Measurements from ENCODE around the gene MAP3K5.
"Not testable (repeated sequence)": the region's sequence is repeated elsewhere in the genome, so short reads cannot be mapped to it uniquely, and the experiment has no call there.

Gene MAP3K5

DNA sequence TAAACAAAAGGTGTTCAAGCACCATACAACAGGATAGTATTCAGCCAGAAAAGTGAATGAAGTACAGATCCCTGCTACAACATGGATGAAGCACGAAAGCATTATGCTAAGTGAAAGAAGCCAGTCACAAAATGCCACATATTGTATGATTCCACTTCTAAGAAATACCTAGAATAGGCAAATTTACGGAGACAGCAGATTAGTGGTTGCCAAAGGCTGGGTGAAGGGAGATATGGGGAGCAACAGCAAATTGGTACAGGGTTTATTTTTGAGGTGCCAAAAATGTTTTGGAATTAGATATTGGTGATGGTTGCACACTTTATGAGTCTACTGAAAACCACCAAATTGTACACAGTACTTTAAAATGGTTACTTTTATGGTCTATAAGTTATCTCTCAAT is 23.2 kb downstream of the MAP3K5 start:
- DNase-seq = no peak

DNA sequence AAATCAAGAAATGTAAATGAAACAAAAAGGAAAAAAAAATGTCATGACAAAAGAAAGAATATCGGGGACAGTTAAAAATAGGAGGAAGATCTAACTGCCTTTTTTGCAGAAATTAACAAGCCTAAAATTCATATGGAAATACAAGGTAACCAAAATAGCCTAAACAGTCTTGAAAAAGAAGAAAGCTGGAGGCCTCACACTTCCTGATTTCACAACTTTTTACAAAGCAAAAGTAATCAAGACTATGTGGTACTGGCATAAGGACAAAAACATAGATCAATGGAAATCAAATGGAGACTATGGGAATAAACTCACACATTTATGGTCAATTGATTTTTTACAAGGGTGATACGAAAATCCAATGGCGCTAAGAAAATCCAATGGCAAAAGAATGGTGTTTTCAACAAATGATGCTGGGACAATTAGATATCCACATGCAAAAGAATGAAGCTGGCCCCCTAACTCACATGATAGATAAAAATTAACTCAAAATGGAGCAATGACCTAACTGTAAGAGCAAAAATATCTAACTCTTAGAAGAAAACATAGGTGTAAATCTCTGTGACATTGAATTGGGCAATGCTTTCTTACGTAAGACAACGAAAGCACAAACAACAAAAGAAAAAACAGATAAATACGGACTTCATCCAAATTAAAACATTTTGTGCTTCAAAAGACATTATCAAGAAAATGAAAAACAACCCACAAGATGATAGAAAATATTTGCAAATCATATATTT is 24.5 kb downstream of the MAP3K5 start:
- no peak for DNase-seq

DNA sequence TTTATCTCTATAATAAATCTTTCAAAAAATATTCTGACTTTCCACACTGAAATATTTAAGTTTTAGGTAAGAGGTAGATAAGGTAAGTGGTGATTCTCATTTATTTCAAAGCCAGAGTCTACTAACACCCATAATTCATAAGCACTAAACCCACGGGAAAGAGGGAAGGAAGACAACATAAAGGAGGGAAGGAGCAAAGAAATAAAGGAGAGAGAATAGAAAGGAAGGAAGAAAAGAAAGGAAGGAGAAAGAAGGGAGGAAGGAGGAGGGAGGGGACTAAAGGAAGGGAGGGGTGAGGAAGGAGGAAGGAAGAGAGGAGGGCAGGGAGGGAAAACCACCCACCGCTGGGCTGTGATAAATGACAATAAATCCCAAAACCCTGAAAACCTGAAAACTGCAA is 25.2 kb downstream of the MAP3K5 start:
- no peak for DNase-seq

DNA sequence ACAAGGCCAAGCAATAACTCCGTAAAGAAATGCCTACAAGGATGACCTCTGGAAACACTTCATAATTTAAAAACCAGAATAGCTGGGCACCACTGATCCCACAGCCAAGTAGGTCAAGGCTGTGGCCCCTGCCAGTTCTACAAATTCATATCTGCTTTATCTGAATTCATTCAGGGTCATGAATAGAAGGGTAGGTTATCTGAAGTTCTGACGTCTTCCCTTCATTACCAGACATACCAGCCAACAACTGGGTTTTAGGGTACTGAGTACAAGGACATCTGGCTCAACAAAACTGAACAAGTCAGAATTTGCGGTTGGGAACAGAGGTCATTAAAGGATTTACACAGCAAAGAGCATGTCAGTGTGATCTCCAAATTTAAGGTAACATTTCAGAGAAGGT is 26.0 kb downstream of the MAP3K5 start:
- no peak for DNase-seq

DNA sequence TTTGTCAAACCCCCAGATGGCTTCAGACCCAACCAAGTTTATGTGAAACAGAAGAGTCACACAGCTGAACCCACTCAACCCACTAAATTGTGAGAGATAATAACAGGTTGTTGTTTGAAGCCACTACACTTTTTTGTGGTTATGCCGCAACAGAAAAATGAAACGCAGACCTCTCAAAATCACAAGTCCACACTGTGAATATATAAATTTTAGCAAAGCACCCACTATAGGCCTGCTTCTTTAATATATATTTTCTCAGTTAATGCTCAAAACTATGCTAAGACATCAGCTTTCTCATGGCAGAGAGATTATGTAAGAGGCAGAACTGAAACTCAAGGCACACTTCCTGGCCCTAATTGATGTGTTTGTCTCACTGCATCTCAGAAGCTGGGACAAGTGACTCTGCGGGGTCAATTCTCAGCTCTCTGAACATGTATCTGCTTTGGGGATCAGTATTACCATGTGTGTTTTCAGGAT is 27.7 kb downstream of the MAP3K5 start:
- DNase-seq = no peak

DNA sequence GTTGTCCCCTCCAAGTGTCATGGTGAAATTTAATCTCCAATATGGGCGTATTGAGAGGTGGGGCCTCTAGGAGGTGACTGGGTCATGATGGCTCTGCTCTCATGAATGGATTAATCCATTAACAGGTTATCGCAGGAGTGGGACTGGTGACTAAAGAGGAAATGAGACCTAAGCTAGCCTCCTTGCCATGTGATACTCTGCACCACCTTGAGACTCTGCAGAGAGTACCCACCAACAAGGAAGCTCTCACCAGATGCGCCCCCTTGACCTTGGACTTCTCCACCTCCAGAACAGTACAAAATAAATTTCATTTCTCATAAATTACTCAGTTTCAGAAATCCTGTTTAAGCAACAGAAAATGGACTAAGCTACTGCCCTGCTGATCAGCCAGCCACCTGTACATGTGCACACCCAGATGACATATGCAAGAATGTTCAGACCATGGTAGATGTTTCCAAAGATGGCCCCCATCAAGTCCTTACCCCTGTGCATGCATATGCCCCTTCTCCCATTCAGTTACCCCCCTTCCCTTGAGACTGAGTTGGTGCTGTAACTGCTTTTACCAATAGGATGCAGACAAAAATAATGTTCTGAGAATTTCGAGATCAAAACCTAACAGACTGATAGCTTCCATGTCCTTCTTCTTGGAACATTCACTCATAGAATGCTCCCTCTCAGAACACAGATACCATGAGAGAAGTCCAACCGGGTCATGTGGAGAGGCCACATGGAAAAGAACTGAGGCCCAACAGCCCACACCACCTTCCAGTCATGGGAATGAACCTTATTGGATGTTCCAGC is 28.4 kb downstream of the MAP3K5 start:
- DNase-seq = no peak

DNA sequence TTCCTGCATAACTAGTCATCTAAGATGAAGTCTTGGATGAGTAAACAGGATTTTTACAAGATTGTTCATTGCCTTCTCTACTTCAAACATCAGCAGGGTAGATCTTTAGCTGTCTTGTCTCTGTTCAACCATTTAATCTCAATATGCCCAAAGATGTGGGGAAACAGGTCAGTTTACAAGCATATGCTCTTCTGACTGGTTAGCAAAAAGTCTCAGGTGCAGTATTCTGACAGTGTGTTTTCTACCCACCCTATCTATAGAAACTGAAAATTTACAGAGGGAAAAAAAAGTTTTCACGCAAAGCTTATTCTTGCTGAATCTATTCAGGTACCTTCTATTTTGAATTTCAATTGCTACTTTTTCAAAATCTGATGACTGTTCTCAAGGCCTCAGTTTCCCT is 29.0 kb downstream of the MAP3K5 start:
- DNase-seq = no peak

DNA sequence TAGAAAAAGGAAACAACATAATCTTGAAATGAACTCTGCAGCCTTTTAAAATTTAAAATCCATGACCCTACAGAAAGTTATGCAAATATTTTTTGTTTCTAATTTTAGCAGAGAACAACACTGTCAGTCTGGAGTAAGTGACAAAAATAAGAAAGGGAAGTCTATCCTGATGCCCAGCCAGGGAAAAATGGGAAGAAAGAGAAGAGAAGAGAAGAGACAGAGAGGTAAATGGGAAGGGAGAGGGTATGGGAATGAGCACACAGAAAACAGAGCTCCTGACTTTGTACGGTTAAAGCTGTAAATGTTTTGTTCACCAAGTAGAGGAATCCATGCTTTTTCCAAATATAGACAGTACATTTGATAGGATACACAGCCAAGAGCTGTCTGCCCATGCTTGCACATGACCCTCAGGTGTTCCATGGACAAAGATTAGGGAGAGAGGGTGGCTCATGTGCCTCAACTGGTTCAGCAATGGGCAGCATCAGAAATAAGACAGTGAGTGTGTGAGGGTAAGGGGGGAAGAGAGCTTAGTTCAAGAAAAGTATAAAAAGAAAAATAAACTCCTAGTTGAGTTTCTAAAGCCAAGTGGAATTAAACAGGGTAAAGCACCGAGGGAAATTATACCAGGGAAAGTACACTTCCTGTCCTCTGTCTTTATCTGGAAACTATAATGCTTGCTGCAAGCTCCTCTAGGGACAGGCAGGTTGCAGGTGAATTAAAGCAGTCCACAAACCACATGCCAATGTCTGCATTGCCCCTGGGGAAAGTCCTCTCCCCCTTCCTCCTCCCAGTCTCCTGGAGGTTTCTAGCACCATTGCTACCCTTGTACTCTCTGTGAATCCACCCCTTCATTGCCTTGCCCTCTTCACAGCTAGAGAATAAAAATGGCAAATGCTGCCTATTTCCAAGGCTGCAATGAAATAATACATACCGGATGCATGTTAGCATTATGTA is 30.0 kb downstream of the MAP3K5 start:
- DNase-seq = no peak

DNA sequence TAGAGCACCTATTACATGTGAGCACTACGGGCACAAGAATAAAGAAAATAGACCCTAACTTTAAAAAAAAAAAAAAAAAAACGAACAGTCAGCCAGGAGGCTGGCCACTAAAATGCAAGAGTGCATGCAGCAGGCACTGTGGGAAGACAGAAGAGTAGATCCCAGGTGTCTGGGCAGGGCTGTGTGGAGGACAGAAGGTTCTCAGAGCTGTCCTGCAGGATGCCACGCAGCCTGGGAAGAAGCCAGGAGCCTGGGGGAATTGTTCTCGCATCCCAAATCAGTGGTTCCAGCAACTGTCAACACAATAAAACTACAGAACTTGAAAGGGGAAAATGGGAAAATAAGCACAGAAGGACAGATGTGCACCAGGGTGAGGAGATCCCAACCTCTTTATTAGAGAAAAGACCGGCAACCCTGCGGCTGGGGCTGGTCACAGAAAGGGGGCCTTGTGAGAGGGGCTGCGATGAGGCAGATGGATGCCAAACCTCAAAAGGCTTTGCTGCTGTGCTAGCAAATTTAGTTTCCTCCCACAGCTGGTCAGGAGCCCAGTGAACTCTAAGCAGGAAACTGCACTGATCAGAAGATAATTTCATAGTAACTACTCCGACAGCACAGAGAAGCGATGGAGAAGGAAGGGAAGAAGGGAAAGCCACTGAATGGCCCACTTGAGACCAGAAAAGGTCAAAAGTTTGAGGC is 30.9 kb downstream of the MAP3K5 start:
- DNase-seq = no peak

DNA sequence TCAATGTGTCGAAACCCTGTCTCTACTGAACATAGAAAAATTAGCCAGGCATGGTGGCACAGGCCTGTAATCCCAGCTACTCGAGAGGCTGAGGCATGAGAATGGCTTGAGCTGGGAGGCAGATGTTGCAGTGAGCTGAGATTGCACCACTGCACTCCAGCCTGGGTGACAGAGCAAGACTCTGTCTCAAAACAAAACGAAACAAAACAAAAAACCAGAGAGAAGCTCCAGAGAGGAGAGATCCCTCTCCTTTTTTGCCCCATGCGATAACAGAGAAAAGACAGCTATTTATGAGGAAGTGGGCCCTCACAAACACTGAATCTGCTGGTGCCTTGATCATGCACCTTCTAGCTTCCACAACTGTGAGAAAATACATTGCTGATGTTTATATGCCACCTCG is 31.5 kb downstream of the MAP3K5 start:
- not testable (repeated sequence) for DNase-seq

DNA sequence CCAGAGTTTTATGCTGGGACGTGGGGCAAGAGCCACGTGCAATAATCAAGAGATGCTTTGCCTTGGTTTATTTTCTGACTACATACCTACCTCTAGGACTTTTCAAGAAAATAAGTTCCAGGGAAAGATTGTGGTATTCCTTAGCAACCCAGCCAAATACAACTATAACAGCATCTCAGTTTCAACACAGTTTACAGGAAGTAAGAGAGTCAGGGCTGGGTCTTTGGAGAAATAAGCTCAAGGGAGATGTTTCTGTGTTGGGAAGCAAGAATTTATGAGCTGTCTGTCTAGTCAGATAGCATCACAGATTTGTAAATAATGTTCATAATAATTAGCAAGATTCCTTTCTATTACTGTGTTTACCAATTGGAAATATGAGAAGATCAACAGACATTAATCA is 35.1 kb downstream of the MAP3K5 start:
- DNase-seq = no peak

DNA sequence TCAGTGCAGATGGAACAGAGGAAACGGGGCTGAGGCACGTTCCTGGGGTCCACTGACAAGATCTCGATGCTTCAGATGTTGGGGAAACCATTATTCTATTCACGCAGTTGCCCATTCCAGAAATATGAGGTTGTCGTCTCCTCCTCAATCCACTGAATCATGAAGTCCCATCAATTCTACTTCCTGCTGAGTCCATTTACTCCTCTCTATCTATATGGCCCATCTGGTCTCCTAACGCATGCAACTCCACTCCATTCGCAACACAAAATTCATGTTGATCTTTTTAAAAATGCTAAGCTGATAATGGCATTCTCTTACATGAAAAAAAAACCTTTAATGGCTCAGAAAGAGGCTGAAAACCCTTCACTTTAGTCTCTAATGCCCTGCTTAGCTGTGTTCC is 37.5 kb downstream of the MAP3K5 start:
- DNase-seq = no peak

DNA sequence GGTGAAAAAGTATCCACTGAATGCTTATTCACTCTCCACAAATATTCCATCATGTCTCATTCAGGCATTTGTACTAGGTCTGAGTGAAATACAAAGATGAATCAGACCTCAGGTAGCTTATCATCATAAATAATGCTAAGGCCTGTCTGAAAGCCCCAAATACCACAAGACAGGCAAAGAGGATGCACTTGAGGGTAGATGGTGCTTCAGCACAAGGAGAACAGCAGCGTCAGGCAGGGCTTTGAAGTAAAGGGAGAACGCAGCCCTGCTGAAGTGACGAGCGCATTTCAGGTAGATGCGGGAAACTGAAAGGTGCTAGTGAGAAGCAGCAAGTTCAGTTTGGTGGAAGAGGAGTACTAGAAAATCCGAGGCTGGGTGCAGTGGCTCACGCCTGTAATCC is 38.7 kb downstream of the MAP3K5 start:
- DNase-seq = no peak

DNA sequence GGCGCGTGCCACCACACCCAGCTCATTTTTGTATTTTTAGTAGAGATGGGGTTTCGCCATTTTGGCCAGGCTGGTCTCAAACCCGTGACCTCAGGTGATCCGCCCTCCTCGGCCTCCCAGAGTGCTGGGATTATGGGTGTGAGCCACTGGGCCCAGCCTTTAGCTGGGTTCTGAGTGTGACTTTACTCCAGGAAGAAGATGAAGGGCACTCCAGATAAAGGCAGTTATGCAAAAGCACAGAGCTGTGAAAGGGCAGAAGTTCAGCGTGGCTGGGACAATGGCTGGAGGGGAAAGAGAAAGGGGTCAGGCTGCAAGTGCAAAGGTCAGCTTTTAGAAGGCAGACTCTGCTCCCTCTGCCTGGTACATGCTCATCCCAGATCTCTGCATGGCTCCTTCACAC is 39.7 kb downstream of the MAP3K5 start:
- DNase-seq = no peak

DNA sequence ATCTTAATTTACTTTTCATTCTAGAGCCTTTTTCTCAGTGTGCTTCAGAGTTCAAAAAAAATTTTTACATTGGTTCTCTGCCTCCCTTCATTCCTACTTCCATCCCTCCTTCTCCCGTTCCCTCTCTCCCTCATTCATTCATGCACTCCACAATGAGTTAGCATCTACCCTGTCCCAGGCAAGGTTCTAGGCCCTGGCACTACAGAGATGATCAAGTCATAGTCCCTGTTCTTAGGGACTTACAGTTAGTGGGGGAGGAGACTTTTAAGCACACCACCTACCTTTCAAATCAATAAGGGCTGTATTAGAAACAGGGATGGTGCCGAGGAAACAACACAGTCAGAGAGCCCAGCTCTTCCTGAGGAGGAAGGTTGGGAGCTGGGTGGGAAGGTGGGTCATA is 40.3 kb downstream of the MAP3K5 start:
- DNase-seq = no peak

DNA sequence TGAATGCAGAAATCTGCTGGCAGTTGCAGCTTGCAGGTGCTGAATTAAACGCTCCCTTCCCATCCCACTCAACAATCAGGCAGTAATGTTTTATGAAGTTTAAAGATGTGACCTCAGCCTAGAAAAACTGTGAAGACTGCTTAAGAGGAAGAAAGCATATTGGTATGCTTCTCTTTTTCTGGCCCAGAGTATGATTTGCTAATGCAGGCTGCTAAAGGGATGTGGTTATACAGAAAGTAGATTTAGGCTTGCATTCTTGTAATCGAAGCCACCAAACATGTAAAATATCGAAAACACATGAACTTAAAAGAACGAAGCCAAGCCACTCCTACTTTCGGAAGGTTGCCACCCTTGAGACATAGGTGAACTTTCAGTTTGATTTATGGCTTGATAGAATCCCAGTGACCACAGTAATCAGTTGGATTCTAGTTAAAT is 40.7 kb downstream of the MAP3K5 start:
- peak; percentile 22 for DNase-seq

DNA sequence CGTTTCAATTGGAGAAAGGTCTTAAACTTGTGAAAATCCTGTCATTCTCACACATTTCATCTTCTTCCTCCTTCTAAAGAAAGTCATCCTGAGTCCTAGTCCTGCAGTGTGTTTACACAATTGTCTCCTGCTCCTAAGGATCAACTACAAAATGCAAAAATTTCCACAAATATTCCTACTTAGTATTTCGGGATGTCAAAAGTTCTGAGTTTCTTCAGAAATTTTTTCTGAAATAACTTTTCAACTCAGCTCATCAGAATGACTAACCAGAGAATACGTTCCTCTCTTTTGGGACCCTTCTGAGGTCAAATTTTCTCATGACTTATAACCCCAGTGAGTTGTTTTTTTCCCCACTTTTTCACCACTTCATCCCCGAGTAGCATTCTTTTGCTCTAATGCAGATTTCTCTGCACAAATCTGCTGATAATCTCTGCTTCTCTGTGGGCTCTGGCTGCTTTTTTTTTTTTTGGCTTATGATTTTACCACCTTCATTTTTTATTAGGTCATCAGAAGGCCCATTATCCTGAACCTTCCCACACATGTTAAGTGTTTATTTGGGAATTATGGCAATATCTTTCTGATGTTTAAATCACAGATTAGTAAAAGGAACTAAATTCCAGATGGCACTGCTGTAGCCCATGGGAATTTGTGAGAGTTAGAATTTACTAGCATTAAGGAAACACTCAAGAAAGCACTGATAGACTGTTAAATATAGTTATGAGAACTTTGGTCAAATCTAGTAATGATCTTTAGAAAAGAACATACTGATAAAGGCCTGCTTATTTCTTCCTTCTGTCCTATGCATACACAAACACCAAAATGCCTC is 41.4 kb downstream of the MAP3K5 start:
- DNase-seq = no peak

DNA sequence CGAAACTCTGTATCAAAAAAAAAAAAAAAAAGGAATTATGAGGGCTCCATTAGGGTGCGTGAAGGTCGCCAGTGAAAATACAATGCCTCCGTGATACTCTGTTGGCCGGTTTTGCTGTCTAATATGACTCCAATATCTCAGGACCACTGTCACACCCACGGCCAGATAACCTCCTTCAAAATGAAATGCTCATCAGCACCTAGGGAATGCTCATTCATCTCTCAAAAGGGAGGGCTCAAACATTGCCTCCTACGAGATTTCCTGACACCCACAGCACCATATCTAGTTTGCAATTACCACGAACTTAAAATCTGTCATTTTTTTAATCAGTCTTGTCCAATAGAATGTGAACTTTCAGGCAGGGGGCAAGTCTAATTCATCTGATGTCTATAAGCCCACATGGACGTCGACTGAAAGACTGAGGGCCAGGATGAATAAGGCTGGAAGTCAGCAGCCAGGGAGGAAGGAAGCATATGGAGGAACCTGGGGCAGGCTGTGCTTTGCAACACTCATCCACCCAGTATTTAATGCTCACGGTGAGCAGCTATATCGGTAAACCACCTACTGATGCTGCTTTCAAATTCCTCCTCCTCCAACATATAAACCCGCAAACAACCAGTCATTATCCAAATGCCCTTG is 42.8 kb downstream of the MAP3K5 start:
- DNase-seq = no peak

DNA sequence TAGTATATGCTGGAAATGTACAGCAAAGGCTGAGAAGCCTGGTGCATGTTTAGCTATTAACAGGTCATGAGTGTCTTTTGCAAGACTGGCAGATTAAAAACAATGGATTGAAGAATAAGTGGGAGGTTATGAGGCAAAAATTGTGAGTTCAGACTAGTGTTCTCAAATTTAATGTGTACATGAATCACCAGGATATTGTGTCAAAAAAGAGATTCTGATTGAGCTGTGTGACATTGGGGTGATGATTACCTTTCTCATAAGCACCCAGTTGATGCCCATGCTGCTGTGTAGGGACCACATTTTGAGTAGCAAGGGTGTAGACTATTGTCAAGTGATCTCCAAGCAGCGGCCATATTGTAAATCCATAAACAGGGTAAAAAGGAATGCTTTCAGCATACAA is 44.8 kb downstream of the MAP3K5 start:
- DNase-seq = no peak

DNA sequence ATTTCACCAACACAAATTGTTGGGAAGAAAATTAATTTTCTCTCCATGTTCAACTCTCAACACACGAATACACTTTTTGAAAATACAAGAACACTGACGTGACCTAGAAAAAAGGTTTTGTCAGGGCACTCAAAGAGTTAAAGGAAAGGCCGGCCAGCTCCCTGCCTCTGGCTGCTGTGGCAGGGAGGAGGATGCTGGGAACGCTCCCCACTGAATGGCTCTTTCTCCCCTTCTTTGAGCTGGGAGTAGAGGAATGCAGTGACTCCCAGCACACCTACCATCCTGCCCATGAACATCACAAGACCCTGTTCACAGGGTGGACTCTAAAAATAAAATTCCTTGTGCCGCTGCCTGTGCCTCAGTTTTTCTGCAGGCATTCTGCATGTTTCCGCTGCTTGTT is 47.0 kb downstream of the MAP3K5 start:
- DNase-seq = no peak

DNA sequence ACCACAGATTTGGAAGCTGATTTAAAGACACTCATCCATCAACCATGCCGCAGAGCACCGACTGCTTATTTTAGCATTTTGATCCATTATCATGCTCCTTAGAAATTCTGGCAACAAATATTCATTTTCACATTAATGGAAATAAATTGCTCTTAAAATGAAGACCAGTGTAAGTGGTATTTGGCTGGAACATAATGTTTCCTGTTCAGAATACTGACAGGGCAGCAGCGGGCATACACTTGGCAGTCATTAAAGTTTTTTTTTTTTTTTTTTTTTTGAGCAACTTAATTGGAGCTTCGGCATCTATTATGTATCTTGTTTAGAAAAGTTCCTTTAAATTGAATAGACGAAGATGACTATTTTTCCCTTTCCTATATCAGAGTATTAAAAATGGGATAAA is 47.4 kb downstream of the MAP3K5 start:
- DNase-seq = no peak

Measured in GDM1 (cell line).